HCT116 (cell line): Measurements from ENCODE around the gene NUP210.

Source experiments
- CTCF ChIP-seq, 3 experiments: fragments of 200-600 bp in 1 of 3; sonication (generic) in 1 of 3; IDR thresholded peaks in 2 of 3; conservative IDR thresholded peaks in 1 of 3; 2 replicates each; pipeline ENCODE4 v1.5.1; 2012 to 2017; ENCODE audit warnings: low read depth in 2 of 3, low read length in 2 of 3, antibody characterized with exemption in 1 of 3, borderline replicate concordance in 1 of 3, control low read depth in 1 of 3, mild to moderate bottlenecking in 1 of 3, mixed read lengths in 1 of 3, mixed run types in 1 of 3, moderate library complexity in 1 of 3; ENCODE audit not compliant: insufficient read depth in 1 of 3
- EZH2 ChIP-seq: fragments of 200-600 bp; sonication (generic); IDR thresholded peaks from 2 replicates; pipeline ENCODE4 v1.6.1; 2017; ENCODE audit warnings: antibody characterized with exemption, mixed run types
- EZH2phosphoT487 ChIP-seq: fragments of 200-600 bp; IDR thresholded peaks from 2 replicates; pipeline ENCODE4 v1.6.1; 2018; ENCODE audit warnings: antibody characterized with exemption, borderline replicate concordance
- JUND ChIP-seq: IDR thresholded peaks from 2 replicates; pipeline ENCODE4 v1.6.1; 2012
- POLR2A ChIP-seq: IDR thresholded peaks from 2 replicates; pipeline ENCODE4 v1.7.0; 2011; ENCODE audit warnings: borderline replicate concordance; ENCODE audit not compliant: insufficient read depth, insufficient read length; ENCODE audit errors: extremely low read depth
- POLR2AphosphoS5 ChIP-seq: IDR thresholded peaks from 2 replicates; pipeline ENCODE4 v1.6.1; 2011; ENCODE audit warnings: mild to moderate bottlenecking, low read depth, low read length, moderate library complexity
- RAD21 ChIP-seq: IDR thresholded peaks from 2 replicates; pipeline ENCODE4 v1.6.1; 2012; ENCODE audit warnings: low read depth, mild to moderate bottlenecking
- REST ChIP-seq: IDR thresholded peaks from 2 replicates; pipeline ENCODE4 v1.6.1; 2012; ENCODE audit warnings: low read depth
- SIN3A ChIP-seq: IDR thresholded peaks from 2 replicates; pipeline ENCODE4 v1.6.1; 2012; ENCODE audit warnings: low read depth
- SRF ChIP-seq: IDR thresholded peaks from 2 replicates; pipeline ENCODE4 v1.6.1; 2012; ENCODE audit warnings: low read depth
- YY1 ChIP-seq: IDR thresholded peaks from 2 replicates; pipeline ENCODE4 v1.6.1; 2011; ENCODE audit warnings: low read length, low read depth, moderate library complexity, mild to moderate bottlenecking; ENCODE audit not compliant: insufficient replicate concordance; ENCODE audit errors: extremely low read depth

GRCh38 chr3:13378155-13378554 lies 42.0 kb downstream of the NUP210 start:
- no peak for TF ChIP-seq POLR2AphosphoS5
- no peak for TF ChIP-seq CTCF (IDR thresholded peaks at IDR 0.05 in 2 of 3, conservative IDR thresholded peaks at IDR 0.05 in 1 of 3; ENCODE audit: borderline replicate concordance in 1 of 3, insufficient read depth in 1 of 3, low read depth in 2 of 3, low read length in 2 of 3)
- no peak for TF ChIP-seq SIN3A
- no peak for TF ChIP-seq RAD21
- no peak for TF ChIP-seq POLR2A
- TF ChIP-seq SRF: no peak
- no peak for TF ChIP-seq EZH2phosphoT487
- no peak for TF ChIP-seq JUND
- TF ChIP-seq REST: no peak
- TF ChIP-seq EZH2: no peak
- no peak for TF ChIP-seq YY1
